HuH-7.5 (cell line): ENCODE measurements around the gene SENP7.
"Not testable (repeated sequence)": the region's sequence is repeated elsewhere in the genome, so short reads cannot be mapped to it uniquely, and the experiment has no call there.

Experiments used
- DNase-seq: peaks from one replicate; pipeline ENCODE4 v3.0.0; 2011; ENCODE audit warnings: low spot score

Gene SENP7

DNA sequence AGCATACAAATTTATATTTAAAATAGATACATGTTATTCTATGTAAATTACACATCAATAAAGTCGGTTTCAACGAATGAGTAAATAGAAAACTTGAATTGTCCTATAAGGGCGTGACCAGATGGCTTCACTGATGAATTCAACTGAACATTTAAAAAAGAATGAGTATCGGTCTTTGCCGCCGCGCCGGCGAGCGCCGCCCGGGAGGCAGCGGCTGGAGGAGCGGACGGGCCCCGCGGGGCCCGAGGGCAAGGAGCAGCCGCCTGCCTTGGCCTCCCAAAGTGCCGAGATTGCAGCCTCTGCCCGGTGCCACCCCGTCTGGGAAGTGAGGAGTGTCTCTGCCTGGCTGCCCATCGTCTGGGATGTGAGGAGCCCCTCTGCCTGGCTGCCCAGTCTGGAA, 74.4 kb downstream of the SENP7 start:
- not testable (repeated sequence) for DNase-seq

DNA sequence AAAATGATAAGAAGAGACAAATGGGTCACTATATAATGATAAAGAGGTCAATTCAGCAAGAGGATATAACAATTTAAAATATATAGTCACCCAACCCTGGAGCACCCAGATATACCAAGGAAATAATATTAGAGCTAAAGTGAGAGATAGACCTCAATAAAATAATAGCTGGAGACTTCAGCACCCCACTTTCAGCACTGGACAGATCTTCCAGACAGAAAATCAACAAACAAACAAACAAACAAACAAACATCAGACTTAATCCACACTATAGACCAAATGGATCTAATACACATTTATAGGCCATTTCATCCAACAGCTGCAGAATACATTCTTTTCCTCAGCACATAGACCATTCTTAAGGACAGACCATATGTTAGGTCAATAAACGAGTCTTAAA, 79.4 kb downstream of the SENP7 start:
- no peak for DNase-seq

DNA sequence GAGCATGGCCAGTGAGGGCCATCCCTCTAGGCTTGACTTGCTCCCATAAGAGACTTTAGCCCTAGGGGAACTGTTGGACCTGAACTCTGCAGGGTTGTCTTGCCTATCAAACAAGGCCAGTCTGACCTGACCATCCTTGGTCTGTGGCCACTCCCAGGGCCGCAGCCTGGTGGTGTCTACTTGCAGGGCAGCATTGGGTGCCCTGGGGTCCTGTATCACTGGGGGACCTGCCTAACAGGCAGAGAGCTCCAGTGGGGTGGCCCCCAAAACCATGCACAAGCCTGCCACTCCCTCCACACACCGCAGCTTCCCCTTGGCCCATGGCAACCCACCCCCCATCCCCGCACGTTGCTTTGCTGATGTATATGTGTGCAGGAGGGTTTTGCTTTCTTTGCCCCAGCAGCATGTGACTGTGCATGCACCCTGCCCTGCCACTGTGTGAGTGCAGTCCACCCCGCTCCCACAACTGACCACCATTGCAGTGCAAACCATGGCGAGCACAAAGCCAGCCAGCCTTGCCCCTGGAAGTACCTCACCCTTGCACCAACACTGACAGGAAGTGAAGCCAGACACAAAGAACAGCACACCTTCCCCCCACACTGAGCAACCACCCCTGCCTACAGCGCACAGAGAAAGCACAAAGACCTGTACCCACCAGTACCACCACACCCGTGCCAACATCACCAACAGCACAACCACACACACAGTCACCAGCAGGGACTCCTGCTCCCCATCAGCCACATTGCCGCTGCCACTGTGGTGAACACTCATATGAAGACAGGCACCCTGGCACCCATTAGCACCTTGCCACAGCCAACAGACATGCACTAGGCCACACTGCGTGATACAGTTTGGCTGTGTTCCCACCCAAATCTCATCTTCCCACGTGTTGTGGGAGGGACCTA, 88.8 kb downstream of the SENP7 start:
- DNase-seq, result no peak

DNA sequence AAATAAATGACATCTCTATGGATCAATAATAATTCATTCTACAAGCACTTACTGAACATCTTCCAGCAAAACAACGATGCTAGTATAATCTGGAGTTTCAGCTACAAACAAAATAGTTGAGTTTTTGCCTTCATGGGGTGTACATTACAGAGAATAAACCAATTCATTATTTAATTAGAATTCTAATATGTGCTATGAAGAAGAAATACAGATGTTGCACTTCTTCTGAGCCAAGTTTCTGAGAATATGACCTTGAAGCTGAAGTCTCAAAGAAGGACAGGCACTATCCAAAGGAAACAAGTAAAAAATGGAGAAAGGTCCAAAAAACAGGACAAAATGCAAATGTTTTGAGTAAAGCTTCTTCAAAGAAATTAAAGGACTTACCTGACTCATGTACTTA, 94.2 kb downstream of the SENP7 start:
- no peak for DNase-seq

DNA sequence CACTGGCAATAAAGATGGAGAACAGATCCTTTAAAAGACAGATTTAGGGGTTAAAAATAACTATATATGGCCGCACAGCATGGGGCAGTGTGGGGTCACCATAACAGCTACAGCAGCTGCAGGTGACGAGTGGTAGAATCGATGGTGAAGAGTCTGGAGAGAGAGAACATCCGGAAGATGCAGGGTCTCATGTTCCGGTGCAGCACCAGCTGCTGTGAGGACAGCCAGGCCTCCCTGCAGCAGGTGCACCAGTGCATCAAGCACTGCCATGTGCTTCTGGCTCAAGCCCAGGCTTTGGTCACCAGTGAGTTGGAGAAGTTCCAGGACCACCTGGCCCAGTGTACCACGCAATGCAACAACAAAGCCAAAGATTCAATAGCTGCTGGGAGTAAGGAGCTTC, 98.9 kb downstream of the SENP7 start:
- DNase-seq, result no peak

DNA sequence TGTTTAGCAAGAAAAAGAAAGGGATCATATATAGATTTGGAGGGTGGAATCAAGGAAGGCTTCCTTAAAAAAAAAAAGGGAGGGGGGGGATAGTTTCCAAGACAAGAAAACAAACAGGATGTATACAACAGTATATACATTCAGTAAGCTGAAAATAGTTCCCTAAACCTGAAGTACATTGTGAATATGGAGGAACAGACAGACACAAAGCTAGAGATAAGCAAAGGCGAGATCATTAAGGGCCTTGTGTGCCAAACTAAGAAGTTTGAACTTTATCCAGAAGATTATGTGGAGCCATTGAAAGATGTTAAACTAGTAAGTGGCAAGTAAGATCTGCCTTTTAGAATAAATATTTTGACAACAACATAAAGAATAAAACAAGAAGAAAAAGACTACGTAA, 99.4 kb downstream of the SENP7 start:
- DNase-seq, result no peak

DNA sequence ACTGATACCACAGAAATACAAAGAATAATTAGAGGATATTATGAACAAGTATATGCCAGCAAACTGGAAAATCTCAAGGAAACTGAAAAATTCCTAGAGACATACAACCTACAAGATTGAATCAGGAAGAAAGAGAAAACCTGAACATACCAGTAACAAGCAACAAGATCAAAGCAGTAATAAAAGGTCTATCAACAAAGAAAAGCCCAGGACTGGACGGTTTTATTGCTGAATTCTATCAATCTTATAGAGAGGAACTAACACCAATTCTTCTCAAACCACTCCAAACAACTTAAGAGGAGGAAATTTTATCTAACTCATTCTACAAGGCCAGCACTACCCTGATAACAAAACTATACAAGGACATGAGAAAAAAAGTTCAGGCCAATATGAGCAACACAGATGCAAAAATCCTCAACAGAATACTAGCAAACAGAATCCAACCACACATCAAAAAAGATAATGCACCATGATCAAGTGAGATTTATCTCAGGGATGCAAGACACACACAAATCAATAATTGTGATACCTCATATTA, 121.5 kb downstream of the SENP7 start:
- DNase-seq, result no peak

DNA sequence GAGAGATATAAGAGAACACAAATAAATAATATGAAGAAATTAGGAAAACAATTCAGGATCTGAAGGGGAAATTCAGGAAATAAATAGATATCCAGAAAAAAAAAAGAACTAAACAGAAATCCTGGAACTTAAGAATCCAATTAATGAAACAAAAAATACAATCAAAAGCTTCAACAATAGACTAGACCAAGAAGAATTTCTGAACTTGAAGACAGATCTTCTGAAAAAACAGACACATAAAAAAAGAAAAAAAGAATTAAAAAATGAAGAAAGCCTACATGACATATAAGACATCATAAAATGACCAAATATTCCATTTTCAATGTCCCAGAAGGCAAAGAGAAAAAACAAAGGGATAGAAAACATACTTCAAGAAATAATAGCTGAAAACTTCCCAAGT, 124.3 kb downstream of the SENP7 start:
- no peak for DNase-seq

DNA sequence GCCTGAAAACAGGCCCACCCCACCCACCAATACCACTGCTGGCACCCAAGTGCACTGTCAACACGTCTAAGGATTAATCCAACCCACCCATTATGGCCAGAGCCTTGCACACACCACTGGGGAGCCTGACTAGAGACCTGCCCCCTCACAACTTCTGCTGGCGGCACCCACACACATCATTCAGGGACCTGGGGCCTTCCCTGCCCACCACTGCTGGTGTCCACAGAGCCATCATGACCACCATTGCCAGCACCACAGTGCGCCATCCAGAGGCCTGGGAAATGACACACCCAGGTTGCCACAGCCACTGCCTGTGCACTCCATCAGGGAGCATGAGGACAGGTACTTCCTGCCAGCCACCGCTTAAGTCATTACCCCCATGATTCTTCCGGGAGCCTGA, 125.7 kb downstream of the SENP7 start:
- DNase-seq, result no peak

DNA sequence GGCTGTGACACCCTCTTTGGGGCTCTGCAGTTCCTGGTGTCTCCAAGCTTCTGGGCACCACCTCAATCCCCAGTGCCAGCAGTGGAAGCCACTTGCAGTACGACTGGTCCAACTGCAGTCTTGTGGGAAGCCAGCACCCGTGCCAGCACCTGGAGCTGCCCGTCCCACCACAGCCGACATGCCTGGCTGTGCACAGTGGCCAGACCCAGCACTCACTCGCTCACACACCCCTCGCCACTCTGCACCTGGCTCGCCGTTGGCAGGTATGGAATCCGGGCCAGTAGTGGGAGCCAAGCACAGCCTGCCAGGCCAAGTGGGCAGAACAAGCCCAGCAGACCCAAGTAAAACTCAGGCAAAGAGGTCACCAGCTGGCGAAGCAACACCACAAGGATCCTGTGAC, 128.6 kb downstream of the SENP7 start:
- DNase-seq, result no peak

DNA sequence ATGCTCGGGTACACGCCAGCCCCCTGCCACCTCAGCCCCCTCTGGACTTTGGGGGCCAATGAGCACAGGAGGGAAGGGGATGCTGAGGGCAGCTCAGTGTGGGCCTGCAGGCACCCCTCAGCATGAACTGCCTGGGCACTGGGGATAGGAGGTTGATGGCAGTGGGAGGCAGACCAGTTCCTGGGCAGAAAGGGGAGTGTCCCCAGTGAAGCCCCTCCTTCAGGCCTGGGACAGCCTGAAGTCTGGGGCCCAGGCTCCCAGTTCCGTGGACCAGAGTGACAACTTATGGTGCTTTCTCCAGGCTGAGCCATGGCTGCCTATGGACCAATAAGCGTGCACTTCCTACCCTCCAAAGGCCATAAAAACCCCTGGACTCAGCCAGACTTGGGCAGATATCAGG, 129.4 kb downstream of the SENP7 start:
- DNase-seq, result no peak

DNA sequence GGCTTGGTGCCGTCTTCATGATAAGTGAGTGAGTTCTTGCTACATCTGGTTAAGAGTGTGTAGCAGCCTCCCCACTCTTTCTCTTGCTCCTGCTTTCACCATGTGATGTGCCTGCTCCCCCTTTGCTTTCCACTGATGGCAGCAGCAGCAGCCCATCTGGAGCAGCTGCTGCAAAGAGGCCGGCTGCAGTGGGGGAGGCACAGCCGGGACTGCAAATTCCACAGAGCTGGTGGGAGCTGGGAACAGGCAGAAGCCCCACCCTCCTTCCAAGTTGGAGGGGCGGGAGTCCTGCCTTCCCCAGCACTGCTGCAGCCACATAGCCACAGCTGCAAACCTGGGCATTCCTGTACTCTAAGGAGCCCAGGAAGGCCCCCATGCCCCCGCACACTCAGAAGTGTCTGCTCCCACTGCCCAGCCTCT, 129.8 kb downstream of the SENP7 start:
- no peak for DNase-seq

DNA sequence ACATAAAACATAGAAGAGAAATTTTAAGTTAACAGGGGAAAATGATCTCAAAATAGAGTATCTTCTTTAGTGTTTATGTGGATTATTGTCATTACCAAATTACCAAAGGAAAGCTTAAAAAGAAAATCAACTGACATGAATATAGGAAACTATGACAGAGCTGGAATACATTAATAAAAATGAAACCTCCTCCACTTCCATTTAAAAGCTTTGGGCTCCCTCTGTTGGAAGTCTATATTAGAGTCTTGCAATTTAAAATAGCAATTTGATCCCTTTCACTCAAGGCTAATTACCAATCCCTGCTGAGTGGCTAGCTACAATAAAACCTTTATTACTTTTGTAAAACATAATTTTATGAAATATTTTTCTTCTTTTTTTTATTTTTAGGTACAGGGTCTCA, 131.2 kb downstream of the SENP7 start:
- DNase-seq, result peak; percentile 16

DNA sequence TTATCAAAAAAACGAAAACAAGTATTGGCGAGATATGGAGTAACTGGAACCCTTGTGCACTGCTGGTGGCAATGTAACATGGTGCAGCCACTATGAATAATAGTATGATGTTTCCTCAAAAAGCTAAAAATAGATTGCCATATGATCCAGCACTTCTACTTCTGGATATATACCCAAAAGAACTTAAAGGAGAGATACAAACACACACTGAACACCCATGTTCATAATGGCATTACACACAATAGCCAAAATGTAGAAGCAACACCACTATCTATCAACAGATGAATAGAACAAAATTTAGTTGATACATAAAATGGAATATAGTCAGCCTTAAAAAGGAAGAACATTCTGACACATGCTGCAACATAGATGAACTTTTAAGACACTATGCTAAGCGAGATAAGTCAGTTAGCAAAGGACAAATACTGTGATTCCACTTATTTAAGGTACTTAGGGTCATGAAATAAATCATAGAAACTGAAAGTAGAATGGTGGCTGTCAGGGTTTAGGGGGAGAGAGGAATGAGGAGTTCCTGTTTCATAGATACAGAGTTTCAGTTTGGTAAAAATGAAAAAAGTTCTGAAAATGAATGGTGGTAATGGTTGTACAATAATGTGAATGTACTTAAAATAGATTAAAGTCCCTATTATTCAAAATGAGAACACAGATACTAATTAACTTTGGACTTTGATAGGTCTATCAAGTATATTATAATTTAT, 133.2 kb downstream of the SENP7 start:
- DNase-seq, result no peak

DNA sequence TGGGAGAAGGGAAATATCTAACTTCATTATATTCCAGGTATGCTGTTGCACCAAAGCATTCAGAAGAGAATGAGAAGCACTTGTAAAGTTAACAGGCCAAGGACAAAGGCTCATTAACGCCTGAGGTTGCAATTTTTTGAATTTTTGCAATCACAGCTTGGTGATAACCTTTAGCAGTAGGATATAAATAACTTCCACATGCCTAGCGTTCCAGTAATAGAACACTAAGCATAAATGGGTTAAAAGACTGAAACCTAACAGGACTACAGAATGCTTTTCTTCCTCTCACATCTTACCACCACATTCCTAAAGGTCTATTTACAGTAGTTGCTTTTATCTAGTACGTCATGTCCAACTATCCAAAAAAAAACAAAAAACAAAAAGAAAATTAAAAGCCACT, 135.2 kb downstream of the SENP7 start:
- no peak for DNase-seq

DNA sequence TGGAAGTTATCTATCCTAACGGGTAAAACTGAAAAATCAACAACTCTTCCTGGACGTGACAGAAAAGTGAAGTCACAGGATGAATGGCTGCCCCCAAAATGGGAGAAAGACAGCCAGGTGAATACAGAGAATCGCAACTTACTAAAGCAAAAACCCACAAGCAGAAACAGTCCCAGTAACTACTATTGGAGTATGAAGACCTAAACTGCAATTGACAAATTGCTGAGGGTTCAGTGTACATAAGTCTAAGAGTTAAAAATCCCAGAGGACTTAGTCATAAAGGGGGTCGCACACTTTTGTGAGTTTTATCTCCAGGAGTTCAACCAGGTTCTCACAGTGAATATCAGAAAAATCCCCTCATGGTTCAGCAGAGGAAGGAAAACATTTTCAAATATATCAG, 135.8 kb downstream of the SENP7 start:
- DNase-seq, result no peak

DNA sequence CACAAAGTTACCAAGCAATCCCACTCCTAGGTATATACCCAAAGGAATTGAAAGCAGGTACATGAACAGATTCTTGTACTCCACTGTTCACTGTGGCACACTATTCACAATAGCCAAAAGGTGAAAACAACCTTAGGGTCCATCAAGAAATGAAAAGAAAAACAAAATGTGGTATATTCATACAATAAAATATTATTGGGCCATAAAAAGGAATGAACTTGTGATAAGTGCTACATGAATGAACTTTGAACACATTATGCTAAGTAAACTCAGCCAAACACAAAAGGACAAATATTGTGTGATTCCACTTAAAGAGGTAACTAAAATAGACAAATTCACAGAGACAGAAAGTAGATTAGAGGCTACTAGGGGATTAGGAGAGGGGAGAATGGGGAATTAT, 137.4 kb downstream of the SENP7 start:
- no peak for DNase-seq

DNA sequence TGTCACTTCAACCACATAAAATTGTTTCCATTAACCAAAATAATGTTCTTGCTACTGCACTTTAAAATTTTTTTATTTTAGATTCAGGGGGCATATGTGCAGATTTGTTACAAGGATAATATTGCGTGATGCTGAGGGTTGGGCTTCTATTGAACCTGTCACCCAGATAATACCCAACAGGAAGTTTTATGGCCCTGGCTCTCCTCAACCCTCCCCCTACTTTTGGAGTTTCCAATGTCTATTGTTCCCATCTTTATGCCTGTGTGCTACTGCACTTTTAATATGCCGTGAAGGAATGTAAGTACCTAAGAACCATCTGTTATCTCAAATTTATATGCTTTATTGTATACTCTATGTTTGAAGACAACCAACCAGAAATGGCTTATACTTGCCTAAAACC, 150.6 kb downstream of the SENP7 start:
- DNase-seq, result no peak

DNA sequence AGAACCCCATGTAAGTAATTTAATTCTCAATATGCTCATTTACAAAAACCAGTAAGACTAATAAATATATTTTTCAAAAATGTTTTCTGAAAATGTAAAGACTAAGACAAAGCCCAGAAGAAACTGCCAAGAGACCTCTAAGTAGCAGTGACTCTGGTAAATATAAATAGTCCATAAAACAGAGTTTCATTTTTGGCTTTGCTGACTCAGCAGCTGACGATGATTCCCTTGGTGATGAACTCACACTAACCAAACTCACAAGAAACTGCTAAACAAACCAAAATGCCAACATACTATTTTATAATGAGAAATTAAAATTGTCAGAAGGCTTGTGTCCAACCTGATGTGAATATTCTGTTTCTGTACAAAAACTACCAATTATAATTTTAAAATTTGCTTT, 161.2 kb downstream of the SENP7 start:
- no peak for DNase-seq

DNA sequence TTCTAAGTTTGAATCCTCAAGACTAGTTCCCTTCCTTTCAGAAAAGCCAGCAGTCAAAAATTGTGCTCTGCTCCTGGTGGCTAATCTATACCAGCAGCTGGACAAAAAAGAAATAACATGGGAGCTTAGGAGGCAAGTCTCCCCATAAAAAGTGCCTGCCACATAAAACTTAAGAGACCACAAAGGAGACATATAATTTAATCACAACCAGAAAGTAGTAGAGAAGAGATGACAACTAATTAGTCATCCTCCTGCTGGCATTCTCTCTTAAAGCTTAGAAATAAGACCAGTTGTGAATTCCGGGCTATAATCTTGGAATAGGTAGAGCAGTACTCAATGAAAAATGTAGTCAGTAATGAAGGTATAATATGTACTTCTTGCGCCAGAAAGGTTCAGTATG, 172.4 kb downstream of the SENP7 start:
- DNase-seq, result no peak

DNA sequence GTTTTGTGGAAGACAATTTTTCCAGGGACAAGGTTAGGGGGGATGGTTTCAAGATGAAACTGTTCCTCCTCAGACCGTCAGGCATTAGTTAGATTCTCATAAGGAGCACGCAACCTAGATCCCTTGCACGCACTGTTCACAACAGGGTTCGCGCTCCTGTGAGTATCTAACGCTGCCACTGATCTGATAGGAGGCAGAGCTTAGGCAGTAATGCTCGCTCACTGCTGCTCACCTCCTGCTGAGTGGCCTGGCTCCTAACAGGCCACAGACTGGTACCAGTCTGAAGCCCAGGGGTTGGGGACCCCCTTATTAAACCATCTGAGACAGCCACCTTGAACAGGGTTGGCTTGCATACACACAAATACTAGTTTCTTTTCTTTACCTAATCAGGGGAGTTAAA, 179.1 kb downstream of the SENP7 start:
- no peak for DNase-seq

DNA sequence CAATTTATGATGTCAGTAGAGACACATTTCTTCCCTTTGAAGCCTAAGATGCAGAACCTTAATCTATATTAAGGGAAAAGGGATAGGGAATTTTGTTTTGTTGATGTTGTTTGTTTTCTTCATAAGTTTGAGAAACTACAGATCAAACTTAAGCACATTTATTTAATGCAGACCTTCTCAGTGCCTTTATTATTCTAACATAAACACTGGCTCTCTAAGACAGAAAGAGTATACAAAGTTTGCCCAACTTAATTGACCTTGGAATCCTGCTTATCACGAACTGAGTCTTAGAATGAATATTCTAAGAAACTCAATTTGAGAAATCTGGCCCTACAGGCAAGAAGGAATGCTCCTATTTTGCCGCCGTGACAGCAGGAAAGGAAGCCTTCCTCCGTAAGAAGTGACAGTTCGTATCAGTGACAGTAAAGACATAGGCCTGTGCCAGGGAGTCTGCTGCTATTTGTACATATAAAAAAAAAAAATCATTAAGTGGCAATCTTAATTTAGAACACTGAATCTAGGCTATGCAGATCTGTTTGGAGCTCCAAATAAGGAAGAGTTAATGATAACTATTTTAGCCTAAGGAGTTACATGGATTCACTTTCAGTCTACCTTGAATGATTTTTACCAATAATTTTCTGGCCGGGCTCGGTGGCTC, 183.9 kb downstream of the SENP7 start:
- DNase-seq, result no peak
